HEK293 (cell line): Measurements from ENCODE around the gene TAL1.

Source experiments
- CTCF ChIA-PET: fragments of 350-600 bp; formaldehyde crosslinking; extraction: SDS; loops from one replicate; lab custom pipeline; 2021; ENCODE audit warnings: antibody characterized with exemption; lab: Yijun Ruan, JAX
- POLR2A ChIA-PET: fragments of 300-600 bp; formaldehyde crosslinking; extraction: SDS; loops from one replicate; lab custom pipeline; 2020; ENCODE audit warnings: antibody characterized with exemption, inconsistent platforms; lab: Yijun Ruan, JAX
- H3K27ac ChIP-seq: fragments of 200-500 bp; sonication (Bioruptor generic); 2 replicates; pipeline ENCODE4 v1.5.1; 2014; ENCODE audit warnings: low read depth, low read length, control low read depth, inconsistent platforms; ENCODE audit errors: extremely low read depth
- H3K36me3 ChIP-seq, 2 experiments: fragments of 200-500 bp in 1 of 2; sonication (Bioruptor generic) in 1 of 2; 1 replicate in 1 of 2; 2 replicates in 1 of 2; pipeline ENCODE4 v1.5.1; 2014 to 2017; ENCODE audit warnings: inconsistent platforms in 2 of 2, low read length in 2 of 2; ENCODE audit not compliant: control insufficient read depth in 2 of 2, insufficient read depth in 1 of 2
- H3K4me1 ChIP-seq: fragments of 200-500 bp; sonication (Bioruptor generic); 2 replicates; pipeline ENCODE4 v1.5.1; 2014; ENCODE audit warnings: mild to moderate bottlenecking, low read length, inconsistent platforms; ENCODE audit not compliant: control insufficient read depth, insufficient read depth
- H3K4me3 ChIP-seq: 2 replicates; pipeline ENCODE4 v1.5.1; 2011; ENCODE audit warnings: low read depth, mild to moderate bottlenecking, control low read depth, low read length, moderate library complexity
- H3K9me3 ChIP-seq: fragments of 200-500 bp; sonication (Bioruptor generic); 2 replicates; pipeline ENCODE4 v1.5.1; 2014; ENCODE audit warnings: low read depth, low read length, inconsistent platforms; ENCODE audit not compliant: control insufficient read depth, insufficient read depth
- BCL11B ChIP-seq: fragments of 450-650 bp; formaldehyde crosslinking; IDR thresholded peaks from 2 replicates; pipeline ENCODE4 v1.5.1; 2016; ENCODE audit warnings: low read depth, missing biosample characterization, missing genetic modification characterization
- ELK4 ChIP-seq: IDR thresholded peaks from 2 replicates; pipeline ENCODE4 v1.6.1; 2011; ENCODE audit warnings: mild to moderate bottlenecking, low read depth, low read length, borderline replicate concordance
- GLIS2 ChIP-seq: fragments of 450-650 bp; formaldehyde crosslinking; IDR thresholded peaks from 2 replicates; pipeline ENCODE4 v1.5.1; 2016; ENCODE audit warnings: missing biosample characterization, missing genetic modification characterization
- HOXA7 ChIP-seq: sonication (generic); formaldehyde crosslinking; IDR thresholded peaks from 2 replicates; pipeline ENCODE4 v1.8.1; 2022; ENCODE audit warnings: missing genetic modification reagents, borderline replicate concordance
- HOXC10 ChIP-seq: sonication (generic); formaldehyde crosslinking; IDR thresholded peaks from 2 replicates; pipeline ENCODE4 v1.8.1; 2023; ENCODE audit warnings: mild to moderate bottlenecking, missing genetic modification reagents
- HOXD13 ChIP-seq: sonication (generic); formaldehyde crosslinking; IDR thresholded peaks from 2 replicates; pipeline ENCODE4 v1.8.0; 2022; ENCODE audit warnings: missing genetic modification reagents, borderline replicate concordance
- IKZF3 ChIP-seq: fragments of 450-650 bp; IDR thresholded peaks from 2 replicates; pipeline ENCODE4 v1.5.0; 2018; ENCODE audit warnings: missing biosample characterization, mild to moderate bottlenecking, missing genetic modification characterization, moderate library complexity
- KLF10 ChIP-seq: fragments of 450-650 bp; IDR thresholded peaks from 2 replicates; pipeline ENCODE4 v1.5.1; 2018; ENCODE audit warnings: missing biosample characterization, mild to moderate bottlenecking, missing genetic modification characterization
- KLF7 ChIP-seq: fragments of 450-650 bp; formaldehyde crosslinking; IDR thresholded peaks from 2 replicates; pipeline ENCODE4 v1.5.1; 2016; ENCODE audit warnings: missing biosample characterization, missing genetic modification characterization, borderline replicate concordance
- KLF9 ChIP-seq: fragments of 450-650 bp; formaldehyde crosslinking; IDR thresholded peaks from 2 replicates; pipeline ENCODE4 v1.5.1; 2016; ENCODE audit warnings: missing biosample characterization, missing genetic modification characterization, low read depth
- WT1 ChIP-seq: fragments of 450-650 bp; formaldehyde crosslinking; IDR thresholded peaks from 2 replicates; pipeline ENCODE4 v1.5.1; 2016; ENCODE audit warnings: missing biosample characterization, missing genetic modification characterization
- YY2 ChIP-seq: fragments of 450-650 bp; formaldehyde crosslinking; IDR thresholded peaks from 2 replicates; pipeline ENCODE4 v1.5.1; 2016; ENCODE audit warnings: missing biosample characterization, missing genetic modification characterization
- ZBTB20 ChIP-seq: fragments of 450-650 bp; formaldehyde crosslinking; IDR thresholded peaks from 2 replicates; pipeline ENCODE4 v1.5.1; 2016; ENCODE audit warnings: missing biosample characterization, missing genetic modification characterization
- ZFHX2 ChIP-seq: fragments of 450-650 bp; formaldehyde crosslinking; conservative IDR thresholded peaks from 2 replicates; pipeline ENCODE4 v1.5.1; 2016; ENCODE audit warnings: missing biosample characterization, missing genetic modification characterization
- ZNF10 ChIP-seq: fragments of 450-650 bp; formaldehyde crosslinking; IDR thresholded peaks from 2 replicates; pipeline ENCODE4 v1.5.1; 2017; ENCODE audit warnings: missing biosample characterization, missing genetic modification characterization
- ZNF211 ChIP-seq: fragments of 450-650 bp; formaldehyde crosslinking; IDR thresholded peaks from 2 replicates; pipeline ENCODE4 v1.5.1; 2016; ENCODE audit warnings: low read depth, missing biosample characterization, missing genetic modification characterization
- ZNF221 ChIP-seq: fragments of 450-650 bp; formaldehyde crosslinking; IDR thresholded peaks from 2 replicates; pipeline ENCODE4 v1.5.1; 2017; ENCODE audit warnings: missing biosample characterization, missing genetic modification characterization, borderline replicate concordance
- ZNF23 ChIP-seq: fragments of 450-650 bp; formaldehyde crosslinking; IDR thresholded peaks from 2 replicates; pipeline ENCODE4 v1.5.1; 2016; ENCODE audit warnings: missing biosample characterization, missing genetic modification characterization, borderline replicate concordance
- ZNF558 ChIP-seq: fragments of 450-650 bp; formaldehyde crosslinking; IDR thresholded peaks from 2 replicates; pipeline ENCODE4 v1.5.1; 2016; ENCODE audit warnings: missing biosample characterization, missing genetic modification characterization
- ZNF560 ChIP-seq: fragments of 450-650 bp; formaldehyde crosslinking; IDR thresholded peaks from 2 replicates; pipeline ENCODE4 v1.5.1; 2017; ENCODE audit warnings: missing biosample characterization, missing genetic modification characterization, borderline replicate concordance
- ZNF658 ChIP-seq: fragments of 450-650 bp; formaldehyde crosslinking; IDR thresholded peaks from 2 replicates; pipeline ENCODE4; 2016; ENCODE audit warnings: missing biosample characterization, missing genetic modification characterization
- ZNF791 ChIP-seq: fragments of 450-650 bp; formaldehyde crosslinking; IDR thresholded peaks from 2 replicates; pipeline ENCODE4 v1.5.1; 2016; ENCODE audit warnings: missing biosample characterization, missing genetic modification characterization
- ZNF792 ChIP-seq: fragments of 450-650 bp; formaldehyde crosslinking; IDR thresholded peaks from 2 replicates; pipeline ENCODE4 v1.5.1; 2016; ENCODE audit warnings: missing biosample characterization, missing genetic modification characterization
- ZNF837 ChIP-seq: fragments of 450-650 bp; formaldehyde crosslinking; IDR thresholded peaks from 2 replicates; pipeline ENCODE4 v1.5.1; 2016; ENCODE audit warnings: missing biosample characterization, missing genetic modification characterization
- TF ChIP-seq, protein P1 (sequence below): fragments of 450-650 bp; formaldehyde crosslinking; IDR thresholded peaks from 2 replicates; pipeline ENCODE4 v1.5.1; 2016; ENCODE audit warnings: missing biosample characterization, missing genetic modification characterization
- TF ChIP-seq, protein P2 (sequence below): fragments of 450-650 bp; formaldehyde crosslinking; IDR thresholded peaks from 2 replicates; pipeline ENCODE4 v1.5.1; 2016; ENCODE audit warnings: missing biosample characterization, missing genetic modification characterization, borderline replicate concordance
- TF ChIP-seq, protein P3 (sequence below): sonication (generic); formaldehyde crosslinking; IDR thresholded peaks from 2 replicates; pipeline ENCODE4 v1.8.1; 2022; ENCODE audit warnings: mild to moderate bottlenecking, moderate library complexity, missing genetic modification reagents

TAL1 gene

GRCh38 chr1:47215713-47216112 is 16.3 kb downstream of the TAL1 start:
- ChIA-PET POLR2A (no interaction called here), CTCF (interaction anchor here (0.6 to 1.4 kb wide), 3 partner anchors 22 to 868 kb away, joined by 3 to 5 read pairs (median 5); no protein-coding TSS in a partner anchor)
- Histone ChIP-seq H3K36me3 (no peaks in the 10 kb centered on the region), H3K9me3 (no peaks in the 10 kb centered on the region), H3K4me1 (no peaks in the 10 kb centered on the region), H3K4me3 (no peak overlapping the region), H3K27ac (no peak overlapping the region)
- TF ChIP-seq ZNF658 (tag by site-specific recombination): no peak
- no peak for TF ChIP-seq IKZF3 (tag by site-specific recombination)
- no peak for TF ChIP-seq ZNF221 (tag by site-specific recombination)
- no peak for TF ChIP-seq WT1 (tag by site-specific recombination)
- TF ChIP-seq ZNF792 (tag by site-specific recombination): no peak
- TF ChIP-seq HOXA7 (CRISPR knock-in tag): no peak
- no peak for TF ChIP-seq KLF9 (tag by site-specific recombination)
- TF ChIP-seq ZNF211 (tag by site-specific recombination): no peak
- TF ChIP-seq ELK4: no peak
- TF ChIP-seq KLF10 (tag by site-specific recombination): no peak
- no peak for TF ChIP-seq ZNF10 (tag by site-specific recombination)
- TF ChIP-seq ZNF560: no peak
- no peak for TF ChIP-seq KLF7

- H3K4me3 ChIP-seq: no peak overlapping the region
- no peaks in the 10 kb centered on the region for H3K4me1 ChIP-seq
- H3K36me3 ChIP-seq: no peaks in the 10 kb centered on the region
- no peaks in the 10 kb centered on the region for H3K9me3 ChIP-seq
- H3K27ac ChIP-seq: no peak overlapping the region
- ChIA-PET CTCF (interaction anchor here (1.3 to 1.7 kb wide), 3 partner anchors 21 to 48 kb away, joined by 5 to 6 read pairs (median 5); no protein-coding TSS in a partner anchor), POLR2A (no interaction called here)
- no peak for TF ChIP-seq ZNF558
- no peak for TF ChIP-seq BCL11B (tag by site-specific recombination)
- TF ChIP-seq YY2: no peak
- TF ChIP-seq HOXD13 (CRISPR knock-in tag): no peak
- TF ChIP-seq, protein P1, sequence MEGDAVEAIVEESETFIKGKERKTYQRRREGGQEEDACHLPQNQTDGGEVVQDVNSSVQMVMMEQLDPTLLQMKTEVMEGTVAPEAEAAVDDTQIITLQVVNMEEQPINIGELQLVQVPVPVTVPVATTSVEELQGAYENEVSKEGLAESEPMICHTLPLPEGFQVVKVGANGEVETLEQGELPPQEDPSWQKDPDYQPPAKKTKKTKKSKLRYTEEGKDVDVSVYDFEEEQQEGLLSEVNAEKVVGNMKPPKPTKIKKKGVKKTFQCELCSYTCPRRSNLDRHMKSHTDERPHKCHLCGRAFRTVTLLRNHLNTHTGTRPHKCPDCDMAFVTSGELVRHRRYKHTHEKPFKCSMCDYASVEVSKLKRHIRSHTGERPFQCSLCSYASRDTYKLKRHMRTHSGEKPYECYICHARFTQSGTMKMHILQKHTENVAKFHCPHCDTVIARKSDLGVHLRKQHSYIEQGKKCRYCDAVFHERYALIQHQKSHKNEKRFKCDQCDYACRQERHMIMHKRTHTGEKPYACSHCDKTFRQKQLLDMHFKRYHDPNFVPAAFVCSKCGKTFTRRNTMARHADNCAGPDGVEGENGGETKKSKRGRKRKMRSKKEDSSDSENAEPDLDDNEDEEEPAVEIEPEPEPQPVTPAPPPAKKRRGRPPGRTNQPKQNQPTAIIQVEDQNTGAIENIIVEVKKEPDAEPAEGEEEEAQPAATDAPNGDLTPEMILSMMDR (tag by site-specific recombination): no peak
- no peak for TF ChIP-seq ZFHX2 (tag by site-specific recombination)
- no peak for TF ChIP-seq ZBTB20 (tag by site-specific recombination)
- TF ChIP-seq, protein P2, sequence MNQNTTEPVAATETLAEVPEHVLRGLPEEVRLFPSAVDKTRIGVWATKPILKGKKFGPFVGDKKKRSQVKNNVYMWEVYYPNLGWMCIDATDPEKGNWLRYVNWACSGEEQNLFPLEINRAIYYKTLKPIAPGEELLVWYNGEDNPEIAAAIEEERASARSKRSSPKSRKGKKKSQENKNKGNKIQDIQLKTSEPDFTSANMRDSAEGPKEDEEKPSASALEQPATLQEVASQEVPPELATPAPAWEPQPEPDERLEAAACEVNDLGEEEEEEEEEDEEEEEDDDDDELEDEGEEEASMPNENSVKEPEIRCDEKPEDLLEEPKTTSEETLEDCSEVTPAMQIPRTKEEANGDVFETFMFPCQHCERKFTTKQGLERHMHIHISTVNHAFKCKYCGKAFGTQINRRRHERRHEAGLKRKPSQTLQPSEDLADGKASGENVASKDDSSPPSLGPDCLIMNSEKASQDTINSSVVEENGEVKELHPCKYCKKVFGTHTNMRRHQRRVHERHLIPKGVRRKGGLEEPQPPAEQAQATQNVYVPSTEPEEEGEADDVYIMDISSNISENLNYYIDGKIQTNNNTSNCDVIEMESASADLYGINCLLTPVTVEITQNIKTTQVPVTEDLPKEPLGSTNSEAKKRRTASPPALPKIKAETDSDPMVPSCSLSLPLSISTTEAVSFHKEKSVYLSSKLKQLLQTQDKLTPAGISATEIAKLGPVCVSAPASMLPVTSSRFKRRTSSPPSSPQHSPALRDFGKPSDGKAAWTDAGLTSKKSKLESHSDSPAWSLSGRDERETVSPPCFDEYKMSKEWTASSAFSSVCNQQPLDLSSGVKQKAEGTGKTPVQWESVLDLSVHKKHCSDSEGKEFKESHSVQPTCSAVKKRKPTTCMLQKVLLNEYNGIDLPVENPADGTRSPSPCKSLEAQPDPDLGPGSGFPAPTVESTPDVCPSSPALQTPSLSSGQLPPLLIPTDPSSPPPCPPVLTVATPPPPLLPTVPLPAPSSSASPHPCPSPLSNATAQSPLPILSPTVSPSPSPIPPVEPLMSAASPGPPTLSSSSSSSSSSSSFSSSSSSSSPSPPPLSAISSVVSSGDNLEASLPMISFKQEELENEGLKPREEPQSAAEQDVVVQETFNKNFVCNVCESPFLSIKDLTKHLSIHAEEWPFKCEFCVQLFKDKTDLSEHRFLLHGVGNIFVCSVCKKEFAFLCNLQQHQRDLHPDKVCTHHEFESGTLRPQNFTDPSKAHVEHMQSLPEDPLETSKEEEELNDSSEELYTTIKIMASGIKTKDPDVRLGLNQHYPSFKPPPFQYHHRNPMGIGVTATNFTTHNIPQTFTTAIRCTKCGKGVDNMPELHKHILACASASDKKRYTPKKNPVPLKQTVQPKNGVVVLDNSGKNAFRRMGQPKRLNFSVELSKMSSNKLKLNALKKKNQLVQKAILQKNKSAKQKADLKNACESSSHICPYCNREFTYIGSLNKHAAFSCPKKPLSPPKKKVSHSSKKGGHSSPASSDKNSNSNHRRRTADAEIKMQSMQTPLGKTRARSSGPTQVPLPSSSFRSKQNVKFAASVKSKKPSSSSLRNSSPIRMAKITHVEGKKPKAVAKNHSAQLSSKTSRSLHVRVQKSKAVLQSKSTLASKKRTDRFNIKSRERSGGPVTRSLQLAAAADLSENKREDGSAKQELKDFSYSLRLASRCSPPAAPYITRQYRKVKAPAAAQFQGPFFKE (tag by site-specific recombination): no peak
- no peak for TF ChIP-seq ZNF23 (tag by site-specific recombination)
- TF ChIP-seq ZNF791: no peak
- TF ChIP-seq, protein P3, sequence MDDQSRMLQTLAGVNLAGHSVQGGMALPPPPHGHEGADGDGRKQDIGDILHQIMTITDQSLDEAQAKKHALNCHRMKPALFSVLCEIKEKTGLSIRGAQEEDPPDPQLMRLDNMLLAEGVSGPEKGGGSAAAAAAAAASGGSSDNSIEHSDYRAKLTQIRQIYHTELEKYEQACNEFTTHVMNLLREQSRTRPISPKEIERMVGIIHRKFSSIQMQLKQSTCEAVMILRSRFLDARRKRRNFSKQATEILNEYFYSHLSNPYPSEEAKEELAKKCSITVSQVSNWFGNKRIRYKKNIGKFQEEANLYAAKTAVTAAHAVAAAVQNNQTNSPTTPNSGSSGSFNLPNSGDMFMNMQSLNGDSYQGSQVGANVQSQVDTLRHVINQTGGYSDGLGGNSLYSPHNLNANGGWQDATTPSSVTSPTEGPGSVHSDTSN (CRISPR knock-in tag): no peak
- TF ChIP-seq HOXC10: no peak
- no peak for TF ChIP-seq ZNF837
- TF ChIP-seq IKZF3 (tag by site-specific recombination): no peak
- no peak for TF ChIP-seq GLIS2
Measured at GRCh38 chr1:47214549-47214948, 17.5 kb downstream of the TAL1 start.
